HL-60 (cell line): Measurements from ENCODE around the gene ASB16.
"Not testable (repeated sequence)": the region's sequence is repeated elsewhere in the genome, so short reads cannot be mapped to it uniquely, and the experiment has no call there.

ENCODE experiments used
- DNase-seq, 2 experiments: peaks; one replicate each; pipeline ENCODE4 v3.0.0-alpha.2; 2010 to 2020; ENCODE audit warnings: low read depth in 1 of 2, low spot score in 1 of 2
- H3K27ac ChIP-seq: fragments of 250-450 bp; sonication (Bioruptor Pico); replicated peaks from 2 replicates; pipeline ENCODE4 v1.5.1; 2020; ENCODE audit warnings: mild to moderate bottlenecking, moderate library complexity
- H3K27me3 ChIP-seq: fragments of 250-450 bp; sonication (Bioruptor Pico); 2 replicates; pipeline ENCODE4 v1.5.1; 2021; ENCODE audit warnings: mild to moderate bottlenecking, moderate library complexity; ENCODE audit not compliant: insufficient read depth, poor library complexity, severe bottlenecking
- H3K4me3 ChIP-seq: replicated peaks from 2 replicates; pipeline ENCODE4 v1.5.1; 2011; ENCODE audit warnings: mild to moderate bottlenecking, control low read depth, low read length; ENCODE audit not compliant: insufficient read depth
- GABPA ChIP-seq: IDR thresholded peaks from 2 replicates; pipeline ENCODE4 v1.6.1; 2012; ENCODE audit warnings: low read depth
- POLR2AphosphoS5 ChIP-seq: IDR thresholded peaks from 2 replicates; pipeline ENCODE4 v1.6.1; 2012; ENCODE audit warnings: low read depth
- SPI1 ChIP-seq: IDR thresholded peaks from 2 replicates; pipeline ENCODE4 v1.6.1; 2012; ENCODE audit warnings: low read depth, mild to moderate bottlenecking, borderline replicate concordance
- TF ChIP-seq, protein P1 (sequence below): IDR thresholded peaks from one replicate; pipeline ENCODE4 v1.5.1; 2011; ENCODE audit warnings: low read length, control low read depth, inconsistent platforms; ENCODE audit not compliant: insufficient read depth
- TF ChIP-seq, protein P2 (sequence below): IDR thresholded peaks from 2 replicates; pipeline ENCODE4 v1.6.1; 2012; ENCODE audit warnings: low read depth; ENCODE audit not compliant: insufficient replicate concordance

Gene ASB16

DNA sequence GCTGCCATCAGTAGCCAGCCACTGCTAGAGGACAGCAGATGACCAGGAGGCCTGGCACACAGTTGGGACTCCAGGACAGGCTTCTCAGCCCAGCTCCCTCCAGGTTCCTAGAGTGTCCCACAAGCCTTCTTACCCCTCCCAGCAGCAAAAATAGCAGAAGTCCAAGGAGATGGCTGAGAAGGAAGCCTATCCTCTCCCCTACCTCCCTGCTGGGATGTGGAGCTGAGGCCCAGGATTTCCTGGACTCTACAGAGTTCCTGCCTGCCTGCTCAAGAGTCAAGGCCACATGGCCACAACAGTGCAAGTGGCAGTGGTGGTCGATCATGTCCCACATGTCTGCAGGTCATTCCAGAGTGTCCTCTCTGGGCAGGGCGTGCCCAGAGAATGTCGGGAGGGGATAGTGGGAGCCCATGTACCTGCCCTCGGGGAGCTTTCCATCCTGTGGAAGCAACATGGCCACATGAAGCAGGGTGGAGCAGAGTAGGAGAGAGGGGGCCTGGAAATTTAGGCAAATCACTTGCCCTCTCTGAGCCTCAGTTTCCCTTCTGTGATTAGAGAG, 36.5 kb upstream of the ASB16 start:
- TF ChIP-seq GABPA (no peak), SPI1 (no peak), POLR2AphosphoS5 (no peak)
- TF ChIP-seq, protein P1, sequence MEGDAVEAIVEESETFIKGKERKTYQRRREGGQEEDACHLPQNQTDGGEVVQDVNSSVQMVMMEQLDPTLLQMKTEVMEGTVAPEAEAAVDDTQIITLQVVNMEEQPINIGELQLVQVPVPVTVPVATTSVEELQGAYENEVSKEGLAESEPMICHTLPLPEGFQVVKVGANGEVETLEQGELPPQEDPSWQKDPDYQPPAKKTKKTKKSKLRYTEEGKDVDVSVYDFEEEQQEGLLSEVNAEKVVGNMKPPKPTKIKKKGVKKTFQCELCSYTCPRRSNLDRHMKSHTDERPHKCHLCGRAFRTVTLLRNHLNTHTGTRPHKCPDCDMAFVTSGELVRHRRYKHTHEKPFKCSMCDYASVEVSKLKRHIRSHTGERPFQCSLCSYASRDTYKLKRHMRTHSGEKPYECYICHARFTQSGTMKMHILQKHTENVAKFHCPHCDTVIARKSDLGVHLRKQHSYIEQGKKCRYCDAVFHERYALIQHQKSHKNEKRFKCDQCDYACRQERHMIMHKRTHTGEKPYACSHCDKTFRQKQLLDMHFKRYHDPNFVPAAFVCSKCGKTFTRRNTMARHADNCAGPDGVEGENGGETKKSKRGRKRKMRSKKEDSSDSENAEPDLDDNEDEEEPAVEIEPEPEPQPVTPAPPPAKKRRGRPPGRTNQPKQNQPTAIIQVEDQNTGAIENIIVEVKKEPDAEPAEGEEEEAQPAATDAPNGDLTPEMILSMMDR, result no peak
- TF ChIP-seq, protein P2, sequence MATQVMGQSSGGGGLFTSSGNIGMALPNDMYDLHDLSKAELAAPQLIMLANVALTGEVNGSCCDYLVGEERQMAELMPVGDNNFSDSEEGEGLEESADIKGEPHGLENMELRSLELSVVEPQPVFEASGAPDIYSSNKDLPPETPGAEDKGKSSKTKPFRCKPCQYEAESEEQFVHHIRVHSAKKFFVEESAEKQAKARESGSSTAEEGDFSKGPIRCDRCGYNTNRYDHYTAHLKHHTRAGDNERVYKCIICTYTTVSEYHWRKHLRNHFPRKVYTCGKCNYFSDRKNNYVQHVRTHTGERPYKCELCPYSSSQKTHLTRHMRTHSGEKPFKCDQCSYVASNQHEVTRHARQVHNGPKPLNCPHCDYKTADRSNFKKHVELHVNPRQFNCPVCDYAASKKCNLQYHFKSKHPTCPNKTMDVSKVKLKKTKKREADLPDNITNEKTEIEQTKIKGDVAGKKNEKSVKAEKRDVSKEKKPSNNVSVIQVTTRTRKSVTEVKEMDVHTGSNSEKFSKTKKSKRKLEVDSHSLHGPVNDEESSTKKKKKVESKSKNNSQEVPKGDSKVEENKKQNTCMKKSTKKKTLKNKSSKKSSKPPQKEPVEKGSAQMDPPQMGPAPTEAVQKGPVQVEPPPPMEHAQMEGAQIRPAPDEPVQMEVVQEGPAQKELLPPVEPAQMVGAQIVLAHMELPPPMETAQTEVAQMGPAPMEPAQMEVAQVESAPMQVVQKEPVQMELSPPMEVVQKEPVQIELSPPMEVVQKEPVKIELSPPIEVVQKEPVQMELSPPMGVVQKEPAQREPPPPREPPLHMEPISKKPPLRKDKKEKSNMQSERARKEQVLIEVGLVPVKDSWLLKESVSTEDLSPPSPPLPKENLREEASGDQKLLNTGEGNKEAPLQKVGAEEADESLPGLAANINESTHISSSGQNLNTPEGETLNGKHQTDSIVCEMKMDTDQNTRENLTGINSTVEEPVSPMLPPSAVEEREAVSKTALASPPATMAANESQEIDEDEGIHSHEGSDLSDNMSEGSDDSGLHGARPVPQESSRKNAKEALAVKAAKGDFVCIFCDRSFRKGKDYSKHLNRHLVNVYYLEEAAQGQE, result no peak
- Histone ChIP-seq H3K27me3 (no peaks in the 10 kb centered on the region), H3K4me3 (no peak overlapping the region), H3K27ac (no peak overlapping the region)
- no peak for DNase-seq

DNA sequence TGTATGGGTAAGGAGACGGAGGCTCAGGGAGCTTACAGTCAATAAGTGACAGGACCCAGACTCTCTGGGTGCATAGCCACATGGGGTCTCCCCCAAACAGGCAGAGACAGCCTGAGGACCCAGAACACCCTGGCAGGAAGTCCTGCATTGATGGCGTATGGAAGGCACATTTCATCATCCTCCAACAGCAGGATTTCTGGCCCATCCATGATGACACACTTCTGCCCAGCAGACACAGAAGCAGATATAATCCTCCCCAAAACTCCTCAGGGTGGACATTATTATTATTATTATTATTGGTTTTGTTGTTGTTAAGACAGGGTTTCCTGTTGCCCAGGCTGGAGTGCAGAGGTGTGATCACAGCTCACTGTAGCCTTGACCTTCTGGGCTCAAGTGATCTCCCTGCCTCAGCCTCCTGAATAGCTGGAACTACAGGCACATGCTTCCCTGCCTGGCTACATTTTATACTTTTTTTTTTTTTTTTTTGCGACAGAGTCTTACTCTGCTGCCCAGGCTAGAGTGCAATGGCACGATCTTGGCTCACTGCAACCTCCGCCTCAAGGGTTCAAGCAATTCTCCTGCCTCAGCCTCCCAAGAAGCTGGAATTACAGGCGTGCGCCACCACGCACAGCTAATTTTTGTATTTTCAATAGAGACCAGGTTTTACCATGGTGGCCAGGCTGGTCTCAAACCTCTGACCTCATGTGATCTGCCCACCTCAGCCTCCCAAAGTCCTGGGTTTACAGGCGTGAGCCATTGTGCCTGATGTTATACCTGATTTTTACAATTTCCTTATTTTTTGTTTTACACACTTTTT, 35.5 kb upstream of the ASB16 start:
- Histone ChIP-seq H3K4me3 (no peak overlapping the region), H3K27me3 (no peaks in the 10 kb centered on the region), H3K27ac (no peak overlapping the region)
- TF ChIP-seq GABPA, result no peak
- TF ChIP-seq POLR2AphosphoS5, result no peak
- no peak for TF ChIP-seq SPI1
- TF ChIP-seq, protein P2, result no peak
- TF ChIP-seq, protein P1, result no peak
- peak in 1 of 2 experiments; percentile 10 for DNase-seq

DNA sequence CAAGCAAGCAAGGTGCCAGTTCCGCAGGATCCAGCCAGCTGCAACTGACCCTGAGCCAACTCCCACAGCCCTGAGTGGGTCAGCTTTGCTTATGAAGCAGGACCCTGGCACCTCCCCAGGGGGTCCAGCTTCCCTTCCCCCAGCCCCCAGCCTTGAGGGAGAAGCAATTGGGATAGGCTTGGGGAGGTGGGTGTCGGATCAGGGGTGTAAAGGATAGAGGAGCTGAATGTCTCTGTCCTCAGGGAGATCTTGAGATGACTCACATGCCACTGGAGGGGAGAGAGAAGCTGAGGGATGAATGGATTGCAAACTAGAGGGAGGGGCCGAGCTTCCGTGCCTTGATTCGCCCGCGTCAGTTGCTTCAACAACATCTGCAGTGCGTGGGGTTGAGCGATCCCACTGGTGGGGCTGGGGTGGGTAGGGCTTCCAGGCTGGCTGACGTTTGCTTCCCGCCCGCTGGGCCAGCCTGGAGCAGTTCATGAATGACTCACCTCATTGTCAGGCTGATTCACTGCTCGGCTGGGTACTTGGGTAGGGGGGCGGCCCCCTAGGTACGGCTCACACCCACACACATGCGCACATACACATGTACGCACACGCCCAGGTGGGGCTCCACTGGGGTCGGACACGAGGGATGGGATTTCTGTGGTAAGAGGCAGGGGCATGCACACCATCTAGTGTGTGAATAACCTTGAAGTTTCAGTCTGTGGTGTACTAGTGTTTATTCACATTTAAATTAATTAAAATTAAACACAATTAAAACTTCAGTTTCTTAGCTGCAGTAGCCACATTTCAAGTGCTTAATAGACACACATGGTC, 32.4 kb upstream of the ASB16 start:
- Histone ChIP-seq H3K4me3 (no peak overlapping the region), H3K27me3 (no peaks in the 10 kb centered on the region), H3K27ac (no peak overlapping the region)
- DNase-seq, result peak in 1 of 2 experiments; percentile 51
- TF ChIP-seq POLR2AphosphoS5 (no peak), SPI1 (no peak), GABPA (no peak)
- TF ChIP-seq, protein P2, result no peak
- TF ChIP-seq, protein P1, result no peak

DNA sequence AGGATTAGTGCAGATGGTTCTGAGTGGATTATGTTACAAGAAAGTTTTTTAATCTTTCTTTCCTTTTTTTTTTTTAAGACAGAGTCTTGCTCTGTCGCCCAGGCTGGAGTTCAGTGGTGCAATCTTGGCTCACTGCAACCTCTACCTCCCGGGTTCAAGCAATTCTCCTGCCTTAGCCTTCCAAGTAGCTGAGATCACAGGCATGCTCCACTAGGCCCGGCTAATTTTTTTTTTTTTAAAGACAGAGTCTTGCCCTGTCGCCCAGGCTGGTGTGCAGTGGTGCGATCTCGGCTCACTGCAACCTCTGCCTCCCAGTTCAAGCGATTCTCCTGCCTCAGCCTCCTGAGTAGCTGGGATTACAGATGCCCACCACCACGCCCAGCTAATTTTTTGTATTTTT, 26.6 kb upstream of the ASB16 start:
- DNase-seq, H3K27ac ChIP-seq, H3K27me3 ChIP-seq, H3K4me3 ChIP-seq: not testable (repeated sequence)
